Lung (tissue), 12 donors: ENCODE results near the gene CEPT1. TPM values are rescaled to one million over a fixed set of nuclear protein-coding genes. Genes with fewer than 3 reads are reported as not detected.
A peak's percentile ranks its signal among the peaks of the same experiment; 100 is the strongest.

Experiments used
- ATAC-seq: fragments of 200-7000 bp; cut with Tn5 transposase; one replicate; pipeline ENCODE4 v1.9.1; 2020; ENCODE audit warnings: moderate number of reproducible peaks; ENCODE audit not compliant: insufficient read depth, low FRiP score
- DNase-seq, 3 donors: peaks; one replicate each; pipeline ENCODE4 v3.0.0-alpha.2; 2013 to 2017
- H3K27ac ChIP-seq, 2 donors: one replicate each; pipeline ENCODE4 v1.5.1; 2013; ENCODE audit warnings: mild to moderate bottlenecking in 2 of 2, moderate library complexity in 2 of 2, control low read depth in 1 of 2, inconsistent platforms in 1 of 2, low read depth in 1 of 2, low read length in 1 of 2
- H3K27me3 ChIP-seq, 3 donors: one replicate each; pipeline ENCODE4 v1.5.1; 2013; ENCODE audit warnings: low read length in 2 of 3; ENCODE audit not compliant: control insufficient read depth in 3 of 3, insufficient read depth in 3 of 3
- H3K36me3 ChIP-seq, 4 donors: one replicate each; pipeline ENCODE4 v1.5.1; 2013; ENCODE audit warnings: low read length in 4 of 4, mild to moderate bottlenecking in 1 of 4, moderate library complexity in 1 of 4; ENCODE audit not compliant: control insufficient read depth in 4 of 4, insufficient read depth in 4 of 4
- H3K4me1 ChIP-seq, 5 donors: one replicate each; pipeline ENCODE4 v1.5.1; 2013; ENCODE audit warnings: low read length in 5 of 5, mild to moderate bottlenecking in 2 of 5, moderate library complexity in 1 of 5; ENCODE audit not compliant: control insufficient read depth in 5 of 5, insufficient read depth in 5 of 5
- H3K4me3 ChIP-seq: one replicate; pipeline ENCODE4 v1.5.1; 2013; ENCODE audit warnings: mild to moderate bottlenecking, control low read depth, moderate library complexity
- H3K9ac ChIP-seq, 2 donors: one replicate each; pipeline ENCODE4 v1.5.1; 2013; ENCODE audit warnings: low read length in 2 of 2, control low read depth in 1 of 2; ENCODE audit not compliant: insufficient read depth in 1 of 2
- H3K9me3 ChIP-seq, 4 donors: one replicate each; pipeline ENCODE4 v1.5.1; 2013; ENCODE audit warnings: low read length in 3 of 4, mild to moderate bottlenecking in 1 of 4, moderate library complexity in 1 of 4; ENCODE audit not compliant: control insufficient read depth in 4 of 4, insufficient read depth in 3 of 4
- CTCF ChIP-seq: IDR thresholded peaks from 2 replicates; pipeline ENCODE4 v1.5.1; 2012; ENCODE audit warnings: mild to moderate bottlenecking; ENCODE audit errors: control extremely low read depth, extremely low read depth
- WGBS, 2 donors: extraction: QIAGEN DNeasy Blood & Tissue Kit; methylation state at CpG; one replicate each; pipeline ENCODE4 v1.1.7; 2013; 5-methylcytosine and 5-hydroxymethylcytosine counted together
- polyA plus RNA-seq, 2 donors: library from polyadenylated mRNA; stranded (reverse); fragments of 200-250 nt; gene quantifications; one replicate each; pipeline ENCODE4 v1.2.1, GENCODE V29; 2013
- total RNA-seq, 2 donors: library from RNA; depleted of rRNA in 1 of 2; stranded (reverse); fragments of >200 nt in 1 of 2; gene quantifications; one replicate each; pipeline ENCODE4 v1.2.1, GENCODE V29; 2014 to 2021
- donor health status: control.
- donor health status: control.
- donor health status: Bipolar disorder and iron deficiency.
- donor health status: healthy.
- donor health status: DM: yes; HTN: yes; CAD: no.

The CEPT1 gene
- total and polyA plus RNA-seq, 4 donors = 18.6 to 71.2 (median 26.2) TPM

GRCh38 chr1:111199881-111200801 is 60.1 kb downstream of the CEPT1 start, which contains the start of gene DENND2D:
Gene DENND2D (minus strand): TSS chr1:111200646. CDS start chr1:111200459, 187 bp downstream.
- Histone ChIP-seq H3K27me3 (peaks cover 0 to 13% (median 3%) of the 10 kb centered on the region in 3 donors), H3K4me1 (peaks cover 0 to 30% (median 5%) of the 10 kb centered on the region in 5 donors), H3K9me3 (no peaks in the 10 kb centered on the region), H3K36me3 (peaks cover 0 to 18% (median 0%) of the 10 kb centered on the region in 4 donors), H3K27ac (peak within 1 kb of the TSS in 1 of 2 donors; percentile 86), H3K9ac (no peak within 1 kb of the TSS), H3K4me3 (peak within 1 kb of the TSS; percentile 3)
- DNase-seq (no peak), ATAC-seq (peak; percentile 9)
- no peak for TF ChIP-seq CTCF
- 58 to 60% methylated on average over 17 of the region's 17 CpGs for WGBS, 2 donors

- TF ChIP-seq CTCF = no peak
- Histone ChIP-seq H3K4me3 (no peak overlapping the region), H3K4me1 (peaks cover 0 to 30% (median 2%) of the 10 kb centered on the region in 5 donors), H3K9me3 (no peaks in the 10 kb centered on the region), H3K27ac (peak overlapping the region in 1 of 2 donors; percentile 86), H3K27me3 (peaks cover 0 to 17% (median 3%) of the 10 kb centered on the region in 3 donors), H3K36me3 (peaks cover 0 to 16% (median 0%) of the 10 kb centered on the region in 4 donors), H3K9ac (no peak overlapping the region)
- DNase-seq (no peak), ATAC-seq (no peak)
- WGBS, 2 donors = 49 to 81% methylated on average over 3 of the region's 3 CpGs
Measured at GRCh38 chr1:111200802-111201161, 60.8 kb downstream of the CEPT1 start.

DNA sequence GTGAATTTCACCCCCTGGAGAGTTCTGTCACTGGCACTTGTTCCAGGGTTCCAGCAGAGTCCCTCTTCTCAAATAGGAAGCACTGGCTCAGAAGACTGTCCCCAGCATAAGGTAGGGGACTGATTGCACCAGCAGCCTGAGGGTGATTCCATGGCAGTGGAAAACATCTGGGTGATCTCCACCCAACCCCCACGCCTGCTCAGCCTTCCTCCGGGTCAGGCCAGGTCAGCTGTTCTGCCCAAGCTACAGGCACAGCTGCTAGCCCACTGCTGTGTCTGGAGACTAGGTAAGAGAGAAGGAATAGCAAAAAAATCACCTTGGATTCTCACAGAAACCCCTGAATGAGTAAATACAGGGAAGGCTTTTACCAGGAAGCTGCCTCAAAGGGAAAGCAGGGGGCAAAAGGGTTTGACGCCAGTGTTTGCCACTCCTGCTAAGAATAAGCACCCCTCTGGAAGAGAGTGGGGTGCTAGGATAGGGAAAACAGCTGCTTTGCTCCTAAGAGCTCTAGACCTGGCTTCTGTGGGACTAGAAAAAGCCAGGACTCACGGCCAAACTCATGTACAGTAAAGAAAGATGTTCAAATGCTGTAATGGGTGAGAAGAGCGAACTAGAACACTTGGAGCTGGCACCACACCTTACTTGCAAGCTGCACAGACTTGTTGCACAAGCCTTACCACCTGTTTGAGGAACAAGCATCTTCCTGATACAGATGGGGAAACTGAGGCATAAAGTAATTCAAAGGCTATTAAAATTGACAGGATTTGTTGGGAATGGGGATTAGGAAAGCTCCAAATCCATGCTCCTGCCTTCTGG is 61.5 kb downstream of the CEPT1 start:
- no peak for TF ChIP-seq CTCF
- ATAC-seq = no peak
- H3K27me3 ChIP-seq = peaks cover 0 to 20% (median 3%) of the 10 kb centered on the region in 3 donors
- 59 to 70% methylated on average over 5 of the region's 5 CpGs for WGBS, 2 donors
- no peaks in the 10 kb centered on the region for H3K9me3 ChIP-seq
- no peak overlapping the region for H3K9ac ChIP-seq
- peaks cover 0 to 30% (median 2%) of the 10 kb centered on the region in 5 donors for H3K4me1 ChIP-seq
- DNase-seq = no peak
- H3K36me3 ChIP-seq = peaks cover 0 to 13% (median 0%) of the 10 kb centered on the region in 4 donors
- H3K27ac ChIP-seq = peak overlapping the region in 1 of 2 donors; percentile 78
- H3K4me3 ChIP-seq = no peak overlapping the region
